Posterior cingulate gyrus (tissue), 11 donors: ENCODE data around the gene CAMTA1.
"Not testable (repeated sequence)": the region's sequence is repeated elsewhere in the genome, so short reads cannot be mapped to it uniquely, and the experiment has no call there.

Experiments used
- DNase-seq, 10 donors: peaks; one replicate each; pipeline versions ENCODE4 v3.0.0 to v3.0.0-alpha.2; 2020 to 2021; ENCODE audit warnings: mixed read lengths in 3 of 10
- intact Hi-C: fragments of 100-400 bp; cut with DNase I; formaldehyde crosslinking; loops from one replicate; pipeline ENCODE4 v1.15.1; 2023

CAMTA1 gene

GRCh38 chr1:7417618-7418017, 632.4 kb downstream of the CAMTA1 start:
- intact Hi-C loops: not testable (repeated sequence)
- peak in 2 of 10 donors; percentile 2 to 3 for DNase-seq

GRCh38 chr1:7418442-7419080, 633.3 kb downstream of the CAMTA1 start:
- intact Hi-C loops: no loop called here
- DNase-seq: peak in 5 of 10 donors; percentile 1 to 62 (median 3)

DNA sequence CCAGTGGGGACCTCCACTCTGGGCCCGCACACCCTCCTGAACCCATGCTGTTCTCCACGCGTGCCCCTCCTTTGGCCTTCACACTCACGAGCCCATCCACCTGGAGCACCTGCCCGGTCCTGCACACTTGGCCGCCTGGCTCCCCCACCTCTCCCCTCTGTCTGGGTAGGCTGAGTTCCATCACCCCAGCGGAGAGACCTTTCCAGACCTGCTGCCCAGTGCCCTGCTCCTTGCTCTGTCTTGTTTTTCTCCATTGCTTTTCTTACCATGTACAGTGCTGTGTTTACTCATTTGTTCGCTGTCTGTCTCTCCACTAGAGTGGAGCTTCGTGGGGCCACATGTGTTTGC, 634.8 kb downstream of the CAMTA1 start:
- DNase-seq: peak in 5 of 10 donors; percentile 4 to 63 (median 6)
- intact Hi-C loops: no loop called here

DNA sequence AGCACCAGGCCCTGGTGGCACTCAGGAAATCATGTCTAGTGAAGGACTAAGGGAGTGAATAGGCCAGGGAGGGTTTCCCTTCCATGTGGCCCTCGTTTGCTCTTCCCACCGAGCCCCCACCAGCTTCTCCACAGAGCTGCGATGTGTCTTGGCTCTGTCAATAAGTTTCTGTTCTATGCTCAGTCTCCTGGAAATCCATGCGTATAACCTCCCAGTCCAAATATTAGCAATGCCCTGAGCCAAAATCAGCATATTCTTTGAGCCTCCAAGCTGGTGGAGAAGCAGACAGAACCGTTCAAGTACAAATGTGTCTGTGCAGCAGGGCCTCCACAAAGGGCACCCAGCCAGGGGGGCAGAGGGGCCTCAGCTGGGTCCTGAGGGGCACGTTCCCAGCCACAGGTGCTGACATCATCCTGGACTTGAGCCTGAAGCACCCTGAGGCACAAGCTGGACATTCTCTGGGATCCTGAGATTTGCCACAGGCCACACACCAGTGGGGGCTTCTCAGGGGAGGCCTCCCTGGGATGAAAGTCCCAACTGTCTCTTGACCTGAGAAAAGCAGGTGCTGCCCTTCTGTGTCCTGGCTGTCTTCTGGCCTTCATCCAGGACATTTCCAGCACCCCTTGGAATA, 635.3 kb downstream of the CAMTA1 start:
- peak in 4 of 10 donors; percentile 1 to 64 (median 24) for DNase-seq
- intact Hi-C loops: no loop called here

DNA sequence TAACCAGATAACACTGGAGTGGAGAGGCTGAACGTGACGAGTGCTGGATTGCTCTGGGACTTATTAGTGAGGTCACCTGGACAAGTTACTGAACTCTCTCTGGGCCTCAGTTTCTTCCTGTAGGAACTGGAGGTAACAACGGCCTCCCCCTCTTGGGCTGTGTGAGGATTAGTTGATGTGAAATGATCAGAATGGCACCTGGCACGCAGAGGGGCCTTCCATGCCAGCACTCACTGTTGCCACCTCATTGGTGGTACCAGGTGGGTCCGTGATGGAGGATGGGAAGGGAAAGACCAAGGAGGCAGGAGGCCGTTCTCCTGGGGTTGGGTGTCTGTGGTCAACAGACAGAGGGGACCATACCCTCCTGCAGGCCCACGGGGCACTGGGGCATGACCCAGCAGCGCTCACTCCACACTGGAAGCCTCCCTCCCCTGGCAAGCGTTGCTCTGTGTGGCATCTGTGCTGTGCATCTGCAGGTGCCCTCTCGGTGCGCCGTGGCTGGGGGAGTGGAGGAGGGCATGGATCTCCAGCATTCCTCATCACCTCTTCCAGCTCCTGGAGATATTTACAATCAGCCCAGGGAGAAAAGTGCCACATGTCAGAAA, 636.3 kb downstream of the CAMTA1 start:
- peak in 6 of 10 donors; percentile 2 to 67 (median 22) for DNase-seq
- intact Hi-C loops: no loop called here

DNA sequence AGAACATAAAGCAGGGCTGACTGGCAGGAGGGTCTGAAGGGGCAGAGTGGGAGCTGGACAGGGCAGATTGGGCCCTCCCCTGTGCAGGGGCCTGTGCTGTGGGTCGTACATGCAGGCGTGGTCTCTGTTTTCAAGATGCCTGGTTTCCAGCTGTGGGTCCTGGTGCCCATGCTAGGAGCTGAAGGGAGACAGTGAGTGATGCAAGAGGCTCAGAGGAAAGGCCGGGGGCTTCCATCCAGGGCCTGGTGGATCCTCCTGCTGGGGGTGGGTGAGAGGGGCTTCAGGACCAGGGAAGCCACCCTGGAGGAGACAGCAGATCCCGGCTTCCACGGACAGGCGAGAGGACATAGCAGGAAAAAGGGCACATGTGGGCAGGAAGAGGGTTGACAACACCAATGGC, 636.8 kb downstream of the CAMTA1 start:
- DNase-seq: peak in 4 of 10 donors; percentile 2 to 56 (median 30)
- intact Hi-C loops: no loop called here

- DNase-seq: peak in 3 of 10 donors; percentile 17 to 43 (median 26)
- intact Hi-C loops: no loop called here
These were observed 637.3 kb downstream of the CAMTA1 start for GRCh38 chr1:7422561-7422960.

DNA sequence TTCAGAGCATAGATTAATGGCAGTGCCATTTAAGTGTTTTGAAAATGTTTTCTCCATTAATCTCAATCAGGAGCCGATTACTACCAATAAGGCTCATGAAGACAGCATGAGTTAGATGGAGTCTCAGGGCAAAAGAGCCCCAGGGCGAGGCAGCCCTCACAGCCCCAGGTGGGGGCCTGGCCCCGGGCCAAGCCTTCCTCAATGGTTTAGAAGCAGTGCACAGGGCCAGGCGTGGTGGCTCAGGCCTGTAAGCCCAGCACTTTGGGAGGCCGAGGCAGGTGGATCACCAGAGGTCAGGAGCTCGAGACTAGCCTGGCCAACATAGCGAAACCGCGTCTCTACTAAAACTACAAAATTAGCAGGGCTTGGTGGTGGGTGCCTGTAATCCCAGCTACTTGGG, 637.7 kb downstream of the CAMTA1 start:
- DNase-seq: peak in 4 of 10 donors; percentile 9 to 77 (median 52)
- intact Hi-C loops: no loop called here

GRCh38 chr1:7424352-7424890, 639.2 kb downstream of the CAMTA1 start:
- intact Hi-C loops: no loop called here
- peak in 3 of 10 donors; percentile 27 to 32 (median 32) for DNase-seq

DNA sequence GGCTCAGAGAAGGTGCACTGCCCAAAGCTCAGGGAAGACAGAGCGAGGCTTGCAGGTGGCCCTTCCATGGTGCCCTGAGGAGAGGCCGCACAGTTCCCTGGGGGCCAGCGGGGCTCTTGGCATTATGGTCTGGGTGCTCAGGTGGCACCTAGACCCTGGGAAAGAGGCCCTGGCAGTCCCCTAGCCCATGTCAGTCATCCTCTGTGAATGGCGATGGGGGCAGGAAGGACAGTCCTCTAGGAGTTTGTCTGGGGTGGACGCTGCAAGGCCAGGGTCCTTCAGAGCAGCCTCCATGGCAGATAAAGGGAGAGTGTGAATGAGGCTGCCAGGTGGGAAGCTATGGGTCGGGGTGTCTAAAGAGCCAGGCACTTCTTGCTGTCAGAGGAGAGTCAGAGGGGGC, 640.0 kb downstream of the CAMTA1 start:
- peak in 4 of 10 donors; percentile 3 to 63 (median 25) for DNase-seq
- intact Hi-C loops: no loop called here

DNA sequence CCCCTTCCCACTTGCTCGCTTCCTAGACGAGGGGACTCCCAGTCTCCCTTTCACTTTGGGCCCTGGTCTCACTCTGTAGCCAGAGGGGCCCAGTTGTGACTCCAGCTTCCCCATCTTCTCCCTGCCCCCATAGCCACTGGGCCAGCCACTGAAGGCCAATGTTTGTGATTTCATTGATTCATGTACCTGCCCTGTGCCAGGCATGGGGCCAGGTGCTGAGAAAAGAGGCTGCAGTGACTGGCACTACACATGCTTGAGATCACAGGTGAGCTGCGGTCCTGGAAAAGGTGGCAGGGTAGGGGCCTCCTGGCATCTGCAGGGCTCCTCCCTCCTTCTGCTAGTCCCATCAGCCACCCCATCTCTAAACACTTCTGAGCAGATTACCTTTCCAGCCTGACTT, 640.5 kb downstream of the CAMTA1 start:
- DNase-seq: peak in 3 of 10 donors; percentile 0 to 46 (median 12)
- intact Hi-C loops: no loop called here

- intact Hi-C loops: no loop called here
- DNase-seq: peak in 4 of 10 donors; percentile 2 to 39 (median 12)
These were observed 641.7 kb downstream of the CAMTA1 start for GRCh38 chr1:7426780-7427604.

- intact Hi-C loops: no loop called here
- DNase-seq: peak in 4 of 10 donors; percentile 21 to 76 (median 57)
These were observed 642.5 kb downstream of the CAMTA1 start for GRCh38 chr1:7427605-7428300.

DNA sequence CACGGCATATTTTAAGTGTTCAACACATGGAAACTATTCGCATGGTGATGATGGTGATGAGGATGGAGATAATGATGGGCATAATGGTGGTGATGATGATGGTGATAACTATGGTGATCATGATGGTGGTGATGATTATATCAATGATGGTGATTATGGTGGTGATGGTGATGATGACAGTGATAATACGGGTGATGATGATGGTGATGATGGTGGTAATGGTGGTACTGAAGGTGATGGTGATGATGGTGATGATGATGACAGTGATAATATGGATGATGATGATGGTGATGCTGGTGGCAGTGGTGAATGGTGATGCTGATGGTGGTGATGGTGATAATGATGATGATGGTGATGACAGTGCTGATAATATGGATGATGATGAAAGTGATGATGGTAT, 644.0 kb downstream of the CAMTA1 start:
- no peak for DNase-seq

DNA sequence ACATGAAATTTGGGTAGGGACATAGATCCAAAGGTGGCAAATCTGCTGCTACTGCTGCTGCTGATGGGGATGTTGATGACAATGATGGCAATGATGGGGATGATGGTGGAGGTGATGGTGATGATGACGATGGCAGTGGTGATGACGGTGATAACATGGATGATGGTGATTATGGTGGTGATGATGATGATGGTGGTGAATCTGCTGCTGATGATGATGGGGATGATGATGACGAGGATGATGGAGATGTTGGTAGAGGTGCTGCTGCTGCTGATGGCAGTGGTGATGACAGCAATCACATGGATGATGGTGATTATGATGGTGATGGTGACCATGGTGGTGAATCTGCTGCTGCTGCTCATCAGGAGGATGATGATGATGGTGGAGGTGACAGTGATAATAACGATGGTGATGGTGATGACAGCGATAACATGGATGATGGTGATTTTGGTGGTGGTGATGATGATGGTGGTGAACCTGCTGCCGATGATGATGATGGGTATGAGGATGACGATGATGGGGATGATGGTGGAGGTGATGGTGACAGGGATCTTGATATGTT, 644.9 kb downstream of the CAMTA1 start:
- intact Hi-C loops: no loop called here
- DNase-seq: peak in 3 of 10 donors; percentile 2 to 9 (median 3)

More for the DNA sequence above, 644.0 kb downstream of the CAMTA1 start:
- intact Hi-C loops: no loop called here

DNA sequence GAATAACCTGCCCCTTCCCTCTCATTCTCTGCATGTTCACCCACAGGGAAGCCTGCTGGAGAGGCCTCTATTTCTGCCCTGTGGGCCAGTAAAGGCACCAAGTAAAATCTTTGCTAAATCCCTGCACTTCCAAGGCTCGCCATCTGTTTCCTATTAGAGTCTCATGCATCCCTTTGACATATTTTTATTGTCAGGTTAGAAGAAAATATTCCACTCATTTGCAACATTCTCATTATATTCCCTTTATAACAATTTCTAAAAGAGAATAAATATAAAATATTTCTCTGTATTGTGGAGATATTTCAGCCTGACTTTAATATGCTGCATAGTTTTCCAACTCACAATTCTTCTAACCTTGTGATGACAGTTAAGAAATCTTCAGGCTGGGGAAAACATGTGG, 645.4 kb downstream of the CAMTA1 start:
- DNase-seq: peak in 2 of 10 donors; percentile 0 to 48
- intact Hi-C loops: no loop called here

GRCh38 chr1:7432102-7432899, 647.0 kb downstream of the CAMTA1 start:
- peak in 3 of 10 donors; percentile 42 to 63 (median 45) for DNase-seq
- intact Hi-C loops: no loop called here

GRCh38 chr1:7432900-7433380, 647.7 kb downstream of the CAMTA1 start:
- intact Hi-C loops: no loop called here

More at GRCh38 chr1:7432900-7433380, 647.7 kb downstream of the CAMTA1 start:
- peak in 3 of 10 donors; percentile 33 to 70 (median 35) for DNase-seq
